PC-3 (cell line): Measurements from ENCODE around the gene PBRM1. TPM values are rescaled to one million over a fixed set of nuclear protein-coding genes. Genes with fewer than 3 reads are reported as not detected.

Source experiments
- ATAC-seq: fragments of 200-7000 bp; cut with Tn5 transposase; 2 replicates; pipeline ENCODE4 v1.9.1; 2020; ENCODE audit warnings: mild to moderate bottlenecking, moderate library complexity
- BruUV-seq: library from RNA; stranded (reverse); fragments of 400-500 nt; replicated peaks from 2 replicates; lab custom pipeline; 2021; lab: Mats Ljungman, UMichigan
- CTCF ChIA-PET: fragments of 300-600 bp; sonication (Branson Sonifier 250); formaldehyde crosslinking; loops from one replicate; lab custom pipeline; 2022; ENCODE audit warnings: antibody characterized with exemption; lab: Charles Lee
- POLR2A ChIA-PET: fragments of 300-600 bp; sonication (Branson Sonifier 250); formaldehyde crosslinking; loops from one replicate; lab custom pipeline; 2022; ENCODE audit warnings: antibody characterized with exemption; ENCODE audit not compliant: unreplicated experiment; lab: Charles Lee
- DNase-seq: peaks from one replicate; pipeline ENCODE4 v3.0.0-alpha.2; 2015
- H2AFZ ChIP-seq: fragments of 300-600 bp; sonication (generic); 2 replicates; pipeline ENCODE4 v1.6.0; 2016; ENCODE audit warnings: antibody characterized with exemption, low read length
- H3F3A ChIP-seq: fragments of 300-600 bp; sonication (generic); one replicate; pipeline ENCODE4 v1.6.0; 2017; ENCODE audit warnings: antibody characterized with exemption, low read length, control low read depth, mild to moderate bottlenecking; ENCODE audit not compliant: unreplicated experiment
- H3K27ac ChIP-seq: fragments of 300-600 bp; sonication (generic); 2 replicates; pipeline ENCODE4 v1.5.1; 2016; ENCODE audit warnings: mild to moderate bottlenecking, low read length
- H3K27me3 ChIP-seq: fragments of 300-600 bp; sonication (generic); 2 replicates; pipeline ENCODE4 v1.6.1; 2016; ENCODE audit warnings: low read length, mixed read lengths
- H3K36me3 ChIP-seq: fragments of 300-600 bp; sonication (generic); 2 replicates; pipeline ENCODE4 v1.6.1; 2016; ENCODE audit warnings: low read depth, mixed run types, low read length, mixed read lengths
- H3K4me1 ChIP-seq: fragments of 300-600 bp; sonication (generic); 2 replicates; pipeline ENCODE4 v1.5.1; 2016; ENCODE audit warnings: low read length; ENCODE audit not compliant: insufficient read depth
- H3K4me2 ChIP-seq: fragments of 300-600 bp; sonication (generic); 2 replicates; pipeline ENCODE4 v1.6.0; 2016; ENCODE audit warnings: low read length
- H3K4me3 ChIP-seq: fragments of 300-600 bp; sonication (generic); 2 replicates; pipeline ENCODE4 v1.5.1; 2016; ENCODE audit warnings: mild to moderate bottlenecking, low read length, mixed read lengths
- H3K79me2 ChIP-seq: fragments of 300-600 bp; sonication (generic); 2 replicates; pipeline ENCODE4 v1.6.1; 2017; ENCODE audit warnings: low read length, mixed read lengths
- H3K9ac ChIP-seq: fragments of 300-600 bp; sonication (generic); 2 replicates; pipeline ENCODE4 v1.6.0; 2016; ENCODE audit warnings: mild to moderate bottlenecking, low read length
- H3K9me2 ChIP-seq: fragments of 300-600 bp; sonication (generic); replicated peaks from 2 replicates; pipeline ENCODE4 v1.6.1; 2016; ENCODE audit warnings: mixed run types, low read length, mixed read lengths
- H3K9me3 ChIP-seq: fragments of 300-600 bp; sonication (generic); 2 replicates; pipeline ENCODE4 v1.6.1; 2016; ENCODE audit warnings: low read length, mixed read lengths
- H4K20me1 ChIP-seq: fragments of 300-600 bp; sonication (generic); 2 replicates; pipeline ENCODE4 v1.6.1; 2016; ENCODE audit warnings: low read length, mixed read lengths
- EZH2 ChIP-seq: fragments of 300-600 bp; sonication (generic); IDR thresholded peaks from one replicate; pipeline ENCODE4 v1.6.1; 2017; ENCODE audit warnings: antibody characterized with exemption, mild to moderate bottlenecking, low read length; ENCODE audit not compliant: unreplicated experiment
- EZH2phosphoT487 ChIP-seq: fragments of 300-600 bp; sonication (generic); IDR thresholded peaks from 2 replicates; pipeline ENCODE4 v1.6.1; 2018; ENCODE audit warnings: mild to moderate bottlenecking, antibody characterized with exemption, low read length, borderline replicate concordance
- intact Hi-C: fragments of 100-400 bp; cut with micrococcal nuclease; formaldehyde crosslinking; loops from 2 replicates; pipeline ENCODE4 v1.9.0; 2023
- total RNA-seq: library from RNA; depleted of rRNA; stranded (reverse); fragments of >200 nt; gene quantifications from 2 replicates; pipeline ENCODE4 v1.2.3, GENCODE V29; 2014
- TF ChIP-seq, protein P1 (sequence below): fragments of 300-600 bp; sonication (generic); conservative IDR thresholded peaks from 2 replicates; pipeline ENCODE4 v1.5.1; 2017; ENCODE audit warnings: antibody characterized with exemption, low read depth, mild to moderate bottlenecking, low read length

The PBRM1 gene
- total RNA-seq, 1 experiment from 2014 or later: 59.7 TPM

DNA sequence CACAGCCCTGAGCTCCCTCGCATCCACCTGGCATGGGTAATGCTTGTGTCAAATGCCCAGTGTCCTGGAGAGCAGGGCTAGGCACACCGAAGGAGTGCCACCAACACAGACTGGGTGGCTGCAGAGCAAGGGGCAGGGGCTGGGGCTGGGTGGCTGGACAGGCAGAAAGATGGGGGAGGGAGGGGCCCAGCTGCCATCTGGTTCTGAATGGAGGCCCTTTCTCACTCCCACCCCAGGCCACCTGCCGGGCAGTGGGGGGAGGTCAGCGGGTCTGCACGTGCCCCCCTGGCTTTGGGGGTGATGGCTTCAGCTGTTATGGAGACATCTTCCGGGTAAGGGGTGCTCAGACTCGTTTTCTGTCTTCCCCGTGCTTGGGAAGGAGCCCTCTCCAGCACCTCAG, 173.6 kb downstream of the PBRM1 start:
- Histone ChIP-seq H3K4me3 (no peak overlapping the region), H3K9me3 (no peaks in the 10 kb centered on the region), H3K36me3 (no peaks in the 10 kb centered on the region), H3K4me2 (no peak overlapping the region), H3K9ac (no peak overlapping the region), H3K4me1 (peaks cover 8% of the 10 kb centered on the region; the same call in 1 of the 2 replicates), H3K27me3 (no peaks in the 10 kb centered on the region), H3K79me2 (no peaks in the 10 kb centered on the region), H2AFZ (no peak overlapping the region), H3K9me2 (no peaks in the 10 kb centered on the region), H3F3A (no peaks in the 10 kb centered on the region), H4K20me1 (no peaks in the 10 kb centered on the region), H3K27ac (no peak overlapping the region)
- ATAC-seq (no peak), DNase-seq (no peak)
- no TSS peak for BruUV-seq
- intact Hi-C loops: no loop called here
- ChIA-PET CTCF (no interaction called here), POLR2A (no interaction called here)
- TF ChIP-seq EZH2: no peak
- TF ChIP-seq, protein P1, sequence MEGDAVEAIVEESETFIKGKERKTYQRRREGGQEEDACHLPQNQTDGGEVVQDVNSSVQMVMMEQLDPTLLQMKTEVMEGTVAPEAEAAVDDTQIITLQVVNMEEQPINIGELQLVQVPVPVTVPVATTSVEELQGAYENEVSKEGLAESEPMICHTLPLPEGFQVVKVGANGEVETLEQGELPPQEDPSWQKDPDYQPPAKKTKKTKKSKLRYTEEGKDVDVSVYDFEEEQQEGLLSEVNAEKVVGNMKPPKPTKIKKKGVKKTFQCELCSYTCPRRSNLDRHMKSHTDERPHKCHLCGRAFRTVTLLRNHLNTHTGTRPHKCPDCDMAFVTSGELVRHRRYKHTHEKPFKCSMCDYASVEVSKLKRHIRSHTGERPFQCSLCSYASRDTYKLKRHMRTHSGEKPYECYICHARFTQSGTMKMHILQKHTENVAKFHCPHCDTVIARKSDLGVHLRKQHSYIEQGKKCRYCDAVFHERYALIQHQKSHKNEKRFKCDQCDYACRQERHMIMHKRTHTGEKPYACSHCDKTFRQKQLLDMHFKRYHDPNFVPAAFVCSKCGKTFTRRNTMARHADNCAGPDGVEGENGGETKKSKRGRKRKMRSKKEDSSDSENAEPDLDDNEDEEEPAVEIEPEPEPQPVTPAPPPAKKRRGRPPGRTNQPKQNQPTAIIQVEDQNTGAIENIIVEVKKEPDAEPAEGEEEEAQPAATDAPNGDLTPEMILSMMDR: no peak
- no peak for TF ChIP-seq EZH2phosphoT487

DNA sequence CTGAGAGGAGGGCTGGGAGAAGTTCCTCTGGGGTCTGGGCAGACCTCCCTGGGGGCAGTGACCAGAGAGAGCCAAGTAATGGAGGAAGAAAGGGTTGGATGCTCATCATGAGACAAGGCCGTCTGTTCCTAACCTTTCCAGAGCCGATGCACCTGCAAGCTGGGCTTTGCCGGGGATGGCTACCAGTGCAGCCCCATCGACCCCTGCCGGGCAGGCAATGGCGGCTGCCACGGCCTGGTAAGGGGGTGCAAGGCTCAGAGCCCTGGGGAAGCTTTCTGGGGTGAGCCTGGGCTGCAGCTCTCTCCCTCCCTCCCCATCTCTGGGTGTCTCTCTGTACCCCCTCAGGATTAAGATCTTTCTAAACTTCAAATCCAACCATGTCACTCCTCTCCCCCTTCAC, 174.2 kb downstream of the PBRM1 start:
- TF ChIP-seq, protein P1: no peak
- TF ChIP-seq EZH2phosphoT487: no peak
- no peak for TF ChIP-seq EZH2
- no peak overlapping the region for H3K27ac ChIP-seq
- H2AFZ ChIP-seq: no peak overlapping the region
- peaks cover 13% of the 10 kb centered on the region; the same call in 1 of the 2 replicates for H3K4me1 ChIP-seq
- no peaks in the 10 kb centered on the region for H3F3A ChIP-seq
- no peaks in the 10 kb centered on the region for H4K20me1 ChIP-seq
- CTCF ChIA-PET: no interaction called here
- no peak overlapping the region for H3K4me3 ChIP-seq
- no peaks in the 10 kb centered on the region for H3K36me3 ChIP-seq
- H3K9me2 ChIP-seq: no peaks in the 10 kb centered on the region
- H3K27me3 ChIP-seq: no peaks in the 10 kb centered on the region
- no TSS peak for BruUV-seq
- H3K79me2 ChIP-seq: no peaks in the 10 kb centered on the region
- ATAC-seq: no peak
- H3K9me3 ChIP-seq: no peaks in the 10 kb centered on the region
- H3K9ac ChIP-seq: no peak overlapping the region
- intact Hi-C loops: no loop called here
- no peak overlapping the region for H3K4me2 ChIP-seq
- POLR2A ChIA-PET: no interaction called here
- DNase-seq: no peak

DNA sequence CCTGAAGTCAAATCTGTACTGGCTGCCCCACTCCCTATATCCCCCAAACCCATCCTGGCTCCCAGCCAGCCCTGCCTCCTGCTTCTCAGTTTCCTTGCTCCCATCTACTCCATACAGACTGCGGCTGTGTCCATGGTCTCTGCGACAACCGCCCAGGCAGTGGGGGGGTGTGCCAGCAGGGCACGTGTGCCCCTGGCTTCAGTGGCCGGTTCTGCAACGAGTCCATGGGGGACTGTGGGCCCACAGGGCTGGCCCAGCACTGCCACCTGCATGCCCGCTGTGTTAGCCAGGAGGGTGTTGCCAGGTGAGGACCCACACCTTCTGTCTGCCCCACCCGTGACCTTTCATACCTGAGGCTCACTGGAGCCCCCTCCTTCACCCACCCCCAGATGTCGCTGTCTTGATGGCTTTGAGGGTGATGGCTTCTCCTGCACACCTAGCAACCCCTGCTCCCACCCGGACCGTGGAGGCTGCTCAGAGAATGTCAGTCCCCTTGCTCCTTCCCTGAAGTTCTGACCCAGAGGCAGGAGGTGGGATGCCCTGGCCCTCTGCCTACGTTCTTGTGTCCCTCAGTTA, 175.9 kb downstream of the PBRM1 start:
- H3K4me3 ChIP-seq: no peak overlapping the region
- no peaks in the 10 kb centered on the region for H3K36me3 ChIP-seq
- ChIA-PET CTCF (no interaction called here), POLR2A (no interaction called here)
- no peak for ATAC-seq
- H3K9ac ChIP-seq: no peak overlapping the region
- intact Hi-C loops: no loop called here
- no peak overlapping the region for H3K4me2 ChIP-seq
- BruUV-seq: no TSS peak
- no peaks in the 10 kb centered on the region for H3K9me2 ChIP-seq
- H3K27me3 ChIP-seq: no peaks in the 10 kb centered on the region
- H3K9me3 ChIP-seq: no peaks in the 10 kb centered on the region
- no peaks in the 10 kb centered on the region for H3K79me2 ChIP-seq
- no peaks in the 10 kb centered on the region for H4K20me1 ChIP-seq
- TF ChIP-seq EZH2 (no peak), EZH2phosphoT487 (no peak)
- TF ChIP-seq, protein P1: no peak
- H2AFZ ChIP-seq: no peak overlapping the region
- no peaks in the 10 kb centered on the region for H3F3A ChIP-seq
- no peak overlapping the region for H3K27ac ChIP-seq
- DNase-seq: no peak
- peaks cover 13% of the 10 kb centered on the region; the same call in 1 of the 2 replicates for H3K4me1 ChIP-seq
